ENCODE measurements around the gene BRINP1.

DNA sequence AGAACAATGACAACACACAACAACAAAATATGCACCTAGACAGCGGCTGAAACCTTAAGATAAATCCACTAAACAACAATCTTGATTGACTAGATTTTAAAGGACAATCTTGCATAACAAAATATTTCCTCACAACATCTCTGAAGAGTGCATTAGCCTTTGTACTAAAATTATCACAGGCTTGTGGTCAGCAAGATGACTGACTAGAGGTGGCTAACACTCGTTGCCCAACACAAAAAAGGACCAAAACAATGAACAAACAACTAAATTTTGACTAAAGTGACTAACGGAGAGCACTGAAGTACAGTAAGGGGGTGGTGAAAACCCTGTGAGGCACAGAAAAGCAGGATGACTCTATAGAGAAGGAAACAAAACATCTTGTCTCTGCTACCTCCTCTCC, 183.9 kb downstream of the BRINP1 start:
- no peak for TF ChIP-seq GABPA (IDR thresholded peaks at IDR 0.05; ENCODE audit: low read depth)
- TF ChIP-seq, protein P1, sequence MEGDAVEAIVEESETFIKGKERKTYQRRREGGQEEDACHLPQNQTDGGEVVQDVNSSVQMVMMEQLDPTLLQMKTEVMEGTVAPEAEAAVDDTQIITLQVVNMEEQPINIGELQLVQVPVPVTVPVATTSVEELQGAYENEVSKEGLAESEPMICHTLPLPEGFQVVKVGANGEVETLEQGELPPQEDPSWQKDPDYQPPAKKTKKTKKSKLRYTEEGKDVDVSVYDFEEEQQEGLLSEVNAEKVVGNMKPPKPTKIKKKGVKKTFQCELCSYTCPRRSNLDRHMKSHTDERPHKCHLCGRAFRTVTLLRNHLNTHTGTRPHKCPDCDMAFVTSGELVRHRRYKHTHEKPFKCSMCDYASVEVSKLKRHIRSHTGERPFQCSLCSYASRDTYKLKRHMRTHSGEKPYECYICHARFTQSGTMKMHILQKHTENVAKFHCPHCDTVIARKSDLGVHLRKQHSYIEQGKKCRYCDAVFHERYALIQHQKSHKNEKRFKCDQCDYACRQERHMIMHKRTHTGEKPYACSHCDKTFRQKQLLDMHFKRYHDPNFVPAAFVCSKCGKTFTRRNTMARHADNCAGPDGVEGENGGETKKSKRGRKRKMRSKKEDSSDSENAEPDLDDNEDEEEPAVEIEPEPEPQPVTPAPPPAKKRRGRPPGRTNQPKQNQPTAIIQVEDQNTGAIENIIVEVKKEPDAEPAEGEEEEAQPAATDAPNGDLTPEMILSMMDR (IDR thresholded peaks at IDR 0.05; ENCODE audit: insufficient read depth, low read length), result no peak

Data from HL-60 (cell line).